ENCODE measurements around the gene PON1. TPM values are rescaled to one million over a fixed set of nuclear protein-coding genes. Genes with fewer than 3 reads are reported as not detected.

Gene PON1
- total and polyA plus RNA-seq, 2 experiments from 2014 or later: 0.51 TPM; not detected in 1

- TF ChIP-seq CTCF (IDR thresholded peaks at IDR 0.05; ENCODE audit: low read depth, low read length): no peak
- Histone ChIP-seq H3K9me3 (ENCODE audit: low read depth) (no peaks in the 10 kb centered on the region), H3K27ac (no peak overlapping the region), H3K27me3 (peaks cover under 1% of the 10 kb centered on the region), H3K36me3 (no peaks in the 10 kb centered on the region), H3K4me3 (no peak overlapping the region), H3K4me1 (ENCODE audit: low read depth) (no peaks in the 10 kb centered on the region)
- DNase-seq (ENCODE audit: low read depth in 1 of 2, low spot score in 1 of 2): no peak
These were observed 5.7 kb downstream of the PON1 start for GRCh38 chr7:95318501-95319100.

GRCh38 chr7:95317966-95318365, 6.4 kb downstream of the PON1 start:
- H3K4me1 ChIP-seq (ENCODE audit: low read depth): no peaks in the 10 kb centered on the region
- H3K36me3 ChIP-seq: no peaks in the 10 kb centered on the region
- H3K4me3 ChIP-seq: no peak overlapping the region
- TF ChIP-seq CTCF (IDR thresholded peaks at IDR 0.05; ENCODE audit: low read depth, low read length): no peak
- DNase-seq (ENCODE audit: low read depth in 1 of 2, low spot score in 1 of 2): no peak
- no peak overlapping the region for H3K27ac ChIP-seq
- no peaks in the 10 kb centered on the region for H3K9me3 ChIP-seq (ENCODE audit: low read depth)
- no peaks in the 10 kb centered on the region for H3K27me3 ChIP-seq

GRCh38 chr7:95317546-95317945, 6.8 kb downstream of the PON1 start:
- Histone ChIP-seq H3K4me1 (ENCODE audit: low read depth) (no peaks in the 10 kb centered on the region), H3K27me3 (no peaks in the 10 kb centered on the region), H3K36me3 (no peaks in the 10 kb centered on the region), H3K27ac (no peak overlapping the region), H3K9me3 (ENCODE audit: low read depth) (no peaks in the 10 kb centered on the region), H3K4me3 (no peak overlapping the region)
- no peak for DNase-seq (ENCODE audit: low read depth in 1 of 2, low spot score in 1 of 2)
- no peak for TF ChIP-seq CTCF (IDR thresholded peaks at IDR 0.05; ENCODE audit: low read depth, low read length)

GRCh38 chr7:95316588-95316987, 7.7 kb downstream of the PON1 start:
- Histone ChIP-seq H3K4me1 (ENCODE audit: low read depth) (no peaks in the 10 kb centered on the region), H3K9me3 (ENCODE audit: low read depth) (no peaks in the 10 kb centered on the region), H3K4me3 (no peak overlapping the region), H3K36me3 (no peaks in the 10 kb centered on the region), H3K27ac (no peak overlapping the region), H3K27me3 (no peaks in the 10 kb centered on the region)
- no peak for TF ChIP-seq CTCF (IDR thresholded peaks at IDR 0.05; ENCODE audit: low read depth, low read length)
- DNase-seq (ENCODE audit: low read depth in 1 of 2, low spot score in 1 of 2): no peak

GRCh38 chr7:95312561-95312960, 11.8 kb downstream of the PON1 start:
- Histone ChIP-seq H3K27me3 (no peaks in the 10 kb centered on the region), H3K27ac (no peak overlapping the region), H3K9me3 (ENCODE audit: low read depth) (no peaks in the 10 kb centered on the region), H3K4me3 (no peak overlapping the region), H3K4me1 (ENCODE audit: low read depth) (no peaks in the 10 kb centered on the region), H3K36me3 (no peaks in the 10 kb centered on the region)
- no peak for TF ChIP-seq CTCF (IDR thresholded peaks at IDR 0.05; ENCODE audit: low read depth, low read length)
- DNase-seq (ENCODE audit: low read depth in 1 of 2, low spot score in 1 of 2): no peak

All from cardiac muscle cell (in vitro differentiated cells and primary cell).